Bronchial epithelial cell (primary cell): ENCODE measurements around the gene MAN1B1. TPM values are rescaled to one million over a fixed set of nuclear protein-coding genes. Genes with fewer than 3 reads are reported as not detected.
A peak's percentile ranks its signal among the peaks of the same experiment; 100 is the strongest.

Source experiments
- DNase-seq: peaks from one replicate; pipeline ENCODE4 v3.0.0-alpha.2; 2010; ENCODE audit warnings: low read depth
- FAIRE-seq: peaks from 2 replicates; lab custom pipeline; 2011; peaks lifted over from hg19 to GRCh38; lab: Jason Lieb, UNC
- H3K27me3 ChIP-seq: 2 replicates; pipeline ENCODE4 v1.5.1; 2011; ENCODE audit warnings: low read length; ENCODE audit not compliant: control insufficient read depth, insufficient read depth
- H3K36me3 ChIP-seq: 2 replicates; pipeline ENCODE4 v1.5.1; 2011; ENCODE audit warnings: low read length; ENCODE audit not compliant: control insufficient read depth, insufficient read depth
- H3K4me3 ChIP-seq: 2 replicates; pipeline ENCODE4 v1.5.1; 2011; ENCODE audit warnings: mild to moderate bottlenecking, low read depth, low read length, control low read depth
- total RNA-seq: library from RNA; depleted of rRNA; stranded (reverse); fragments of >200 nt; gene quantifications from 2 replicates; pipeline ENCODE4 v1.2.1, GENCODE V29; 2014
- TF ChIP-seq, protein P1 (sequence below): IDR thresholded peaks from 2 replicates; pipeline ENCODE4 v1.5.1; 2011; ENCODE audit warnings: mild to moderate bottlenecking, moderate library complexity, low read length, control low read depth, inconsistent platforms; ENCODE audit not compliant: insufficient read depth, severe bottlenecking

The MAN1B1 gene
- total RNA-seq, 1 donor from 2014 or later, result 65.3 TPM

DNA sequence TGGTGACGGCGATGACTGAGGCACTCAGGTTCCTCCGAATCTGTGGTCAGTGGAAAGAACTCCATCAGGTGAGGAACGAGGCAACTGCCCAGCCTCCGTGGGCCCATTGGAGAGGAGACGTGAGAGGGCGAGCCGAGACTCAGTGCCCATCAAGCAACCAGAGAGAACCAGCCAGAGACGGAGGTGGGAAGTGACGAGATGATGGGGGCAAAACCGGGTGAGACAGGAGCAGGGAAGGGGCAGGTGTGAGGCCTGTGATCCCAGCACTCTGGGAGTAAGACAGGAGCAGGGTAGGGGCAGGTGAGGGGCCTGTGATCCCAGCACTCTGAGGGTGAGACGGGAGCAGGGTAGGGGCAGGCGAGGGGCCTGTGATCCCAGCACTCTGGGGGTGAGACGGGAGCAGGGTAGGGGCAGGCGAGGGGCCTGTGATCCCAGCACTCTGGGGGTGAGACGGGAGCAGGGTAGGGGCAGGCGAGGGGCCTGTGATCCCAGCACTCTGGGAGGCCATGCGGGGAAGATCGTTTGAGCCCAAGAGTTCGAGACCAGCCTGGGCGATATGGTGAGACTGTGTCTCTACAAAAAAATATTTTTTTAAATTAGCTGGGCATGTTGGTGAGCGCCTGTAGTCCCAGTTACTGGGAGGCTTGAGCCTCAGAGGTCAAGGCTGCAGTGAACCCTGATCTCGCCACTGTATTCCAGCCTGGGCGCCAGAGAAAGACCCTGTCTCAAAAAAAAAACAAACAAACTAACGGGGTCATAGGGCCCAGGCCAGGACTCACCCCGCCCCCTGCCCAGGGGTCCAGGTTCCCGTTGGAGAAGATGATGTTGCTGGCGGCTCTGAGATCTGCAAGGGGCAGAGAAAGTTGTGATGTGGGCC lies 24.4 kb downstream of the MAN1B1 start:
- FAIRE-seq (no peak), DNase-seq (no peak)
- Histone ChIP-seq H3K4me3 (no peak overlapping the region), H3K27me3 (peaks cover 1% of the 10 kb centered on the region), H3K36me3 (peaks cover 17% of the 10 kb centered on the region)
- TF ChIP-seq, protein P1, sequence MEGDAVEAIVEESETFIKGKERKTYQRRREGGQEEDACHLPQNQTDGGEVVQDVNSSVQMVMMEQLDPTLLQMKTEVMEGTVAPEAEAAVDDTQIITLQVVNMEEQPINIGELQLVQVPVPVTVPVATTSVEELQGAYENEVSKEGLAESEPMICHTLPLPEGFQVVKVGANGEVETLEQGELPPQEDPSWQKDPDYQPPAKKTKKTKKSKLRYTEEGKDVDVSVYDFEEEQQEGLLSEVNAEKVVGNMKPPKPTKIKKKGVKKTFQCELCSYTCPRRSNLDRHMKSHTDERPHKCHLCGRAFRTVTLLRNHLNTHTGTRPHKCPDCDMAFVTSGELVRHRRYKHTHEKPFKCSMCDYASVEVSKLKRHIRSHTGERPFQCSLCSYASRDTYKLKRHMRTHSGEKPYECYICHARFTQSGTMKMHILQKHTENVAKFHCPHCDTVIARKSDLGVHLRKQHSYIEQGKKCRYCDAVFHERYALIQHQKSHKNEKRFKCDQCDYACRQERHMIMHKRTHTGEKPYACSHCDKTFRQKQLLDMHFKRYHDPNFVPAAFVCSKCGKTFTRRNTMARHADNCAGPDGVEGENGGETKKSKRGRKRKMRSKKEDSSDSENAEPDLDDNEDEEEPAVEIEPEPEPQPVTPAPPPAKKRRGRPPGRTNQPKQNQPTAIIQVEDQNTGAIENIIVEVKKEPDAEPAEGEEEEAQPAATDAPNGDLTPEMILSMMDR, result no peak

DNA sequence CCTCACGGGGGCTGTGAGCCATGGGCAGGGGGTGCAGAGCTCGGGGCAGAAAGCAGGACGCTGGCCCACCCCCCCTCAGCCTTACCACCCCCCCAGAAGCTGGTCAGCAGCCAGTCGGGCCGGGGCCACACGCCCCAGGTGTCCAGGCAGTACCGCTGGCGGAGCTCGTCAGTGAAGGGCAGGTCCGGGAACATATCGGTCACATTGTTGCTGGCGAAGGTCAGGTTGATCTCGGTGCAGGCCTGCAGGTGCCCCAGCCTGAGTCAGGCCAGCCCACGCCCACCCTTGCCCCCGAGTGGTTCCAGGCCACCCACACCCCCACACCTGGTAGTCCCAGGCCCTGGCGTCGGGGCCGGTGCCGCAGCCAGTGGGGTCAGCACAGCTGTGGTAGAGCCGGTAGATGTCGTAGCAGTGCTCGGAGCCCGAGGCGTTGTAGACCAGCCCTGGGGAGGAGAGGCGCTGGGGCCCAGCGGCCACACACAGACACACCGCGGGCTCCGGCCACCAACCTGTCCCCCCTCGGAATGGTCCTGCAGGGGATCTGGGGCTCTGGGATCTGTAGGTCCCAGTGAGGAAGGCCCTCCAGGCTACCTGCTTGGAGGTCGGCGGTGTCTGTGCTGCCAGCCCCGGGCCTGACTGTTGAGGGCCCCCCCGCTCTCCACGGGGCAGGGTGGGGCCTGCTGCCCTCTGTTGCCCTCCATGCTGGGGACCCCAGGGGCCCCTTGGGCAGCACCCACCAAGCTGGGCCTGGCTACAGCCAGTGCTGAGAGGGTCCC lies 25.2 kb downstream of the MAN1B1 start:
- DNase-seq, result no peak
- TF ChIP-seq, protein P1, result no peak
- peaks cover 15% of the 10 kb centered on the region for H3K36me3 ChIP-seq
- FAIRE-seq, result no peak
- H3K27me3 ChIP-seq, result peaks cover 2% of the 10 kb centered on the region
- no peak overlapping the region for H3K4me3 ChIP-seq

DNA sequence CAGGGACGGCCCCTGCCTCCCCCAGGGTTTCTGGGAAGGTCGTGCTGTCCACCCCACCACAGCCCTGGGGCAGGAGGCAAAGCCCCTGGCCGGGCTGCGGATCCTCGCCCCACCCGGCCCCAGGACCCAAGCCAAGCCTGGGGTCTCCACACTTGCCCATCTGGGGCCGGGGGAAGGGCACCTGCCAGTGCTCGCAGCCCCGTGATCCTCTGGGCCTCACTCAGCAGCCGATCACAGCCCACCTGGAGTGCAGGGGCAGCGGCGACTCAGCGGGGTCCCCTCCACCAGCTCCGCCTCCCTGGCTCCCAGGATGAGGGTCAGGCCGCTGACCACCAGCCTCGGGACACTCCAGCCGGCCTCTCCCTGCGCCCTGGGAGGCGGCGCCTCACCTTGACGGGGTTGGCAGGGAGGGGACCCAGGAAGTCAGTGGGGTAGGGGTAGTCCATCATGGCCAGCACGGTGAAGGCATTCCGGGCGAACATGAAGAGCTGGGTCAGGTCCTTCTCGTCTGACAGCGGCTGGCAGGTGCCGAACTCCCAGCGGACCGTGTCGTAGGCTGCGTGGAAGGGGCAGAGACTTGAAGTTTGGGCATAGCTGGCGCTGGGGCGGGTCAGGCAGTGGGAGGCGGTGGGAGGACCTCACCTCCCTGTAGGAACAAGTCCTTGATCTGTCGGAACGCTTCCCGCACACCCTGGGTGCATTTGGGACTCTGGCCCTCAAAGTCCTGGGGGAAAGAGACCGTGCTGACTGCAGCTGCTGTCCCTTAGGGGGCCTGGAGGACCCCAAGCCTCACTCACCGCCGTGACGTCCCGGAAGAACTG lies 26.0 kb downstream of the MAN1B1 start:
- H3K4me3 ChIP-seq, result no peak overlapping the region
- TF ChIP-seq, protein P1, result no peak
- no peak for FAIRE-seq
- H3K27me3 ChIP-seq, result peaks cover 2% of the 10 kb centered on the region
- peaks cover 13% of the 10 kb centered on the region for H3K36me3 ChIP-seq
- DNase-seq, result no peak

DNA sequence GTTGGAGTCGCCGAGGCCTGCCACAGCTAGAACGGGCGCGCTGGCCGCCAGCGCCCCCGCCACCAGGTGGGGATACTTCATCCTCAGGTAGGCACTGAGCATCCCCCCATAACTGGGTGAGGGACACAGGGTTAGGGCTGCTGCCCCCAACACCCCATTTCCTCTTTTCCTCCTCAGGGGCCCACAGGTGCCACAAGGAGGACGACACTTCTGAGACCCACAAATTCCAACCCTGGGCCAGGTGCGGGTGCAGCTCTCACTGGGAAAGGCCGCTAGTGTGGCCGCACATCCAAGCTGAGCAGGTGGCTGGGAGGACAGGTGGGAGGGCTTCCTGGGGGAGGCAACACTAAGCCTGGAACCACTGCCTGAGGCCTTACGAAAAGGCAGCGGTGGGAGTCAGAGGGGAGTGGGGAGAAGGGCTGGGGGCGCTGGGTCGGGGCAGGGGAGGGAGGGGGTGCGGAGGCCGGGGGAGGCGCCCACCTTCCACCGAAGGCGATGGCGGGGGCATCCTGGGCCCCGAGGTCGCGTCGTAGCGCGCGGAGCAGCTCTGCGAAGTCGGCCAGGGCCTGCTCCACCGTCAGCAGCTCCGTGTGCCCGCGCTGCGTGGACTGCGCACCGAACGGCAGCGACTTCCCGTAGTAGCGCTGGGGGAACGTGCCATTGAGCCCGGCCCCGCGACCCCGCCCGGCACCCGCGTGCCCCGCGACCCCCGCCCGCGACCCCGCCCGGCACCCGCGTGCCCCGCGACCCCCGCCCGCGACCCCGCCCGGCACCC lies 26.8 kb downstream of the MAN1B1 start:
- TF ChIP-seq, protein P1, result no peak
- Histone ChIP-seq H3K36me3 (peaks cover 11% of the 10 kb centered on the region), H3K4me3 (peak overlapping the region; percentile 52), H3K27me3 (peaks cover 2% of the 10 kb centered on the region)
- DNase-seq, result no peak
- FAIRE-seq, result no peak

- H3K4me3 ChIP-seq, result peak overlapping the region; percentile 52
- DNase-seq, result no peak
- peaks cover 11% of the 10 kb centered on the region for H3K36me3 ChIP-seq
- peaks cover 2% of the 10 kb centered on the region for H3K27me3 ChIP-seq
- FAIRE-seq, result no peak
- TF ChIP-seq, protein P1, result no peak
These were observed 27.4 kb downstream of the MAN1B1 start for GRCh38 chr9:137114220-137114612.
